BJ (cell line): Measurements from ENCODE around the gene IGFN1. TPM values are rescaled to one million over a fixed set of nuclear protein-coding genes. Genes with fewer than 3 reads are reported as not detected.

Source experiments
- CTCF ChIA-PET: fragments of 350-600 bp; formaldehyde crosslinking; extraction: SDS; loops from one replicate; lab custom pipeline; 2021; ENCODE audit warnings: antibody characterized with exemption, inconsistent platforms; lab: Yijun Ruan, JAX
- POLR2A ChIA-PET: fragments of 300-600 bp; sonication (Branson Sonifier 250); formaldehyde crosslinking; extraction: SDS; loops from one replicate; lab custom pipeline; 2021; ENCODE audit warnings: antibody characterized with exemption; lab: Charles Lee
- DNase-seq: peaks from one replicate; pipeline ENCODE4 v3.0.0-alpha.2; 2011; ENCODE audit warnings: low read depth
- H3K27me3 ChIP-seq: 2 replicates; pipeline ENCODE4 v1.6.0; 2011; ENCODE audit warnings: low read length; ENCODE audit not compliant: control insufficient read depth, insufficient read depth
- H3K36me3 ChIP-seq: 2 replicates; pipeline ENCODE4 v1.5.1; 2011; ENCODE audit warnings: low read length; ENCODE audit not compliant: control insufficient read depth, insufficient read depth
- H3K4me3 ChIP-seq: 2 replicates; pipeline ENCODE4 v1.5.1; 2011; ENCODE audit warnings: low read depth, mild to moderate bottlenecking, control low read depth, low read length
- polyA plus RNA-seq: library from polyadenylated mRNA; depleted of rRNA; stranded (reverse); fragments of >200 nt; gene quantifications from 2 replicates; pipeline ENCODE4 v1.2.3, GENCODE V29; 2011
- TF ChIP-seq, protein P1 (sequence below): IDR thresholded peaks from 2 replicates; pipeline ENCODE4 v1.5.1; 2011; ENCODE audit warnings: low read depth, mild to moderate bottlenecking, control low read depth, inconsistent platforms, low read length, moderate library complexity; ENCODE audit not compliant: insufficient read depth

IGFN1 gene
- polyA plus RNA-seq, 1 experiment = not detected

DNA sequence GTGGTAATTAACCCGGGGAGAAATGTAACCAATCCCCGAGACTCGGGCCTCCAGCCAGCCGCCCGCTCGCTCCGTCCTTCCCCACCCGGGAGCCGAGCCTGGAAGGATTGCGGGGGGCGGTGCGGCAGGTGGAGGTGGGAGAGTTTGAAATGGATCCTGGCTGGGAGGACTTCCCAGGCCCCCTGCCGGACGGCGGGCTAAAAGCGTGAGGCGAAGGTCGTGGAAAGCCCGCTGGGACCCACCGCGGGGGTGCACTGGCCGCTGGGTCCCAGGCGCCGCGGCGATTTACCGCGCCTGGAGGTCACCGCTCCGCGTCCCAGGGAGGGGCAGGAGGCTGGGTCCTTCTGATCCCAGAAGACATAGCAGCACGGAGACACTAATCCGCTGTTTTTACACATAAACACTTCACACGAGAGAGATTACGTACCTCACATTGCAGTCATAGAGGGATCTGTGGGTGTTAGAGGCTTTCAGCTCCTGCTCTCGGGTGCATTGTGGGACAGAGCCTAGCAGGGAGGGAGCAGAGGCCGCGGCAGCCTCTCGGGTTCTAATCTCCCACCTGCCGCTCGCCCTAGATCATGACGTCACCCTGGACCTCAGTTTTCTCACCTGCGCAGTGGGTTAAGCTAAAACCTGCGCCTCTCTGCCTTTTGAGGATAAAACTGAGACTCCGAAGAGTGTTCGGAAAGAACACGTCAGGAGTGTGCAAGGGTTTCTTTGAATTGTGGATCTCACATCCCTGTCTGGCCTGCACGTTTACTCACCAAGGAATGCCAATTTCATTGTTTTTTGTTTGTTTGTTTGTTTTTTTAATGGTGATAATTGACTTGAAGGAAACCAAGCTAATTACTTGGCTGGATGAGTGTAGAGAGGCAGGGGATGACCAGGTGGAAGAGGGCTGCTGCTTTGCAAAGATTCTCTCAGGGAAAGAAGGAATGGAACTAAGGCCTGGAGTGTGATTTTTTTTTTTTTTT, 19.3 kb upstream of the IGFN1 start:
- CTCF ChIA-PET = interaction anchor here (0.6 to 1.7 kb wide), 4 partner anchors 10 to 85 kb away, joined by 3 to 4 read pairs (median 3); no protein-coding TSS in a partner anchor
- DNase-seq = no peak
- Histone ChIP-seq H3K4me3 (peak overlapping the region; percentile 61), H3K27me3 (no peaks in the 10 kb centered on the region), H3K36me3 (no peaks in the 10 kb centered on the region)
- TF ChIP-seq, protein P1, sequence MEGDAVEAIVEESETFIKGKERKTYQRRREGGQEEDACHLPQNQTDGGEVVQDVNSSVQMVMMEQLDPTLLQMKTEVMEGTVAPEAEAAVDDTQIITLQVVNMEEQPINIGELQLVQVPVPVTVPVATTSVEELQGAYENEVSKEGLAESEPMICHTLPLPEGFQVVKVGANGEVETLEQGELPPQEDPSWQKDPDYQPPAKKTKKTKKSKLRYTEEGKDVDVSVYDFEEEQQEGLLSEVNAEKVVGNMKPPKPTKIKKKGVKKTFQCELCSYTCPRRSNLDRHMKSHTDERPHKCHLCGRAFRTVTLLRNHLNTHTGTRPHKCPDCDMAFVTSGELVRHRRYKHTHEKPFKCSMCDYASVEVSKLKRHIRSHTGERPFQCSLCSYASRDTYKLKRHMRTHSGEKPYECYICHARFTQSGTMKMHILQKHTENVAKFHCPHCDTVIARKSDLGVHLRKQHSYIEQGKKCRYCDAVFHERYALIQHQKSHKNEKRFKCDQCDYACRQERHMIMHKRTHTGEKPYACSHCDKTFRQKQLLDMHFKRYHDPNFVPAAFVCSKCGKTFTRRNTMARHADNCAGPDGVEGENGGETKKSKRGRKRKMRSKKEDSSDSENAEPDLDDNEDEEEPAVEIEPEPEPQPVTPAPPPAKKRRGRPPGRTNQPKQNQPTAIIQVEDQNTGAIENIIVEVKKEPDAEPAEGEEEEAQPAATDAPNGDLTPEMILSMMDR = peak; percentile 53
- POLR2A ChIA-PET = no interaction called here

DNA sequence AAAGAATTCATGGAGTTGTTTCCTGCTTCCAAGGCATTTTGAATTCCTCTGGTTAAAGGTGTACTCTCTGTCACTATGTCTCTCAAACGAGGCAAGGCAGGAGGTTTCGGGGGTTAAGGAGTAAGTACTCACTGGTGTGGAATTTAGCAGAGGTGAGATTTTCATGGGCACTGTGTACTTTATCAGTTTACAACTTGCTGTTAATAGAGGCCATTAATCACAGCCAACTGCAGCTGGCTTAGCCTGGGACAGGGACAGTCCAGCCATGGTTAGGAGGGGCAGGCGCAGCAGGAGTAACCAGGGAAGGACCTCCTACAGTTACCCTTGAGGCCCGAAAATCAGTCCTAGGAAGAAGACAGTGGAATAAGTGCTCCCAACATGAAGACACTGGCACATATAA, 18.3 kb upstream of the IGFN1 start:
- Histone ChIP-seq H3K27me3 (no peaks in the 10 kb centered on the region), H3K36me3 (no peaks in the 10 kb centered on the region), H3K4me3 (no peak overlapping the region)
- ChIA-PET POLR2A (no interaction called here), CTCF (no interaction called here)
- no peak for DNase-seq
- TF ChIP-seq, protein P1 = no peak

DNA sequence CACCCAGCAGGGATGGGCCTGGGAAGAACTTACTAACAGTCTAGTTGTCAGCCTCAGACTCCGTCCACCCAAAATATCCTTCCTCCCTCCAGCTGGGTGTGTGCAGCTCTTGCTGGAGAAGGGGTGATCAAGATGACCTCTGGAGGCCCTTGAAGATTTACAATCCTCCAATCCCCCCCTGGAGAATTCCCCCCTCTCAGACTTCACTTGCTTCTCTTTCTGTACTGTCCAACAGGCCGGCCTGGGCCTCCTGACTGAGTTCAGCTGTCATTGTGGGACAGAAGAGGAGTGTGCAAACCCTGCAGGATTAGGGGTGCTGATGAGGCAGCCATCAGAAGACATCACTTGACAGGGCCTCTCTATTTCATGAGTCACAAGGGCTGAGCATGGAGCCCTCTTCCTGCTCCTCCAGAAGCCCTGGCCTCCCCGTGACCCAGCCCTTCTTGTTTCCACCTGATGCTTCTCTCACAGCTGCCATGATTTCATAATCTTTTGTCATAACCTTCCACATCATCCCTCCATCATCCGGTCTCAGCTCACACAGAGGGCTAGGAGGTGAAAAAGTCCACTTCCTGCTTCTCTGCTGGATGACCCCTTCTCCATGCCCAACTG, 17.5 kb upstream of the IGFN1 start:
- TF ChIP-seq, protein P1 = no peak
- Histone ChIP-seq H3K27me3 (no peaks in the 10 kb centered on the region), H3K36me3 (no peaks in the 10 kb centered on the region), H3K4me3 (no peak overlapping the region)
- no peak for DNase-seq
- ChIA-PET POLR2A (no interaction called here), CTCF (no interaction called here)

DNA sequence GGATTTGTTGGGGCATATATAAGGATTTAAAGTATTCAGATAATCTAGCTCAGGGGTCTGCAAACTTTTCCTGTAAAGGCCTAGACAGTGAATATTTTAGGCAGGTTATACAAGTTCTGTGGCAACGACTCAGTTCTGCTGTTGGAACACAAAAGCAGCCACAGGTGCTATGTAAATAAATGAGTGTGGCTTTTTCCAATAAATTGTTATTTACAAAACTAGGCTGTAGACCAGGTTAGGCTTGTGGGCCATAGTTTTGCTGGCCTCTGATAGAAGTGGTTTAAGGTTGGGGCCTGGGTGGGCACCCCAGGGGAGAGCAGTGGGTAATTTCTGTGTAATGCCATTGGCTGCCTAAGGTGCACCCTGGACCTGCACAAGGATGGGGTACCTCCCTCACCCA, 16.9 kb upstream of the IGFN1 start:
- ChIA-PET CTCF (no interaction called here), POLR2A (no interaction called here)
- no peak overlapping the region for H3K4me3 ChIP-seq
- DNase-seq = no peak
- TF ChIP-seq, protein P1 = no peak
- H3K27me3 ChIP-seq = no peaks in the 10 kb centered on the region
- H3K36me3 ChIP-seq = no peaks in the 10 kb centered on the region
